Body of pancreas (tissue), 4 donors: Measurements from ENCODE around the gene KNDC1.

Experiments used
- CTCF ChIP-seq, 7 experiments: fragments of 450-650 bp in 4 of 7; fragments of 200-600 bp in 3 of 7; sonication (generic) in 3 of 7; IDR thresholded peaks; one replicate each; pipeline ENCODE4 v1.5.1; 2016 to 2019; ENCODE audit warnings: antibody characterized with exemption in 7 of 7
- POLR2A ChIP-seq, 3 donors: fragments of 450-650 bp; IDR thresholded peaks; one replicate each; pipeline ENCODE4 v1.6.1; 2016; ENCODE audit warnings: antibody characterized with exemption in 3 of 3, mild to moderate bottlenecking in 2 of 3

- TF ChIP-seq CTCF (IDR thresholded peaks at IDR 0.05): no peak
- no peak for TF ChIP-seq POLR2A (IDR thresholded peaks at IDR 0.05)
Observed at GRCh38 chr10:133195096-133195495, 35.1 kb downstream of the KNDC1 start.
